ENCODE results near the gene EFNB2. TPM values are rescaled to one million over a fixed set of nuclear protein-coding genes. Genes with fewer than 3 reads are reported as not detected.

Gene EFNB2
- total and polyA plus RNA-seq, 4 donors = 7.3 to 35.0 (median 20.3) TPM

- no peak overlapping the region for H3K4me3 ChIP-seq (ENCODE audit: low read length in 2 of 2)
- 34 to 35% methylated on average over 4 of the region's 4 CpGs for WGBS, 2 donors
- H3K36me3 ChIP-seq (ENCODE audit: control insufficient read depth in 1 of 2, insufficient read depth in 2 of 2, low read length in 1 of 2) = no peaks in the 10 kb centered on the region
- no peaks in the 10 kb centered on the region for H3K27me3 ChIP-seq (ENCODE audit: control insufficient read depth in 1 of 2, insufficient read depth in 2 of 2, low read length in 1 of 2)
- H3K4me1 ChIP-seq (ENCODE audit: control insufficient read depth in 1 of 2, insufficient read depth in 2 of 2, low read length in 2 of 2) = peaks cover 0 to 8% of the 10 kb centered on the region in 2 donors
- no peak for ATAC-seq (ENCODE audit: low FRiP score)
- intact Hi-C loops (cut with DNase I) = no loop called here
- peak overlapping the region in 1 of 2 donors; percentile 9 for H3K27ac ChIP-seq (ENCODE audit: low read depth in 1 of 2, low read length in 2 of 2)
- no peak for DNase-seq
- peaks cover 3% of the 10 kb centered on the region for H3K9me3 ChIP-seq (ENCODE audit: control insufficient read depth, low read length)
Measured at GRCh38 chr13:106481919-106482318, 53.5 kb downstream of the EFNB2 start.

- Histone ChIP-seq H3K27me3 (ENCODE audit: control insufficient read depth in 1 of 2, insufficient read depth in 2 of 2, low read length in 1 of 2) (no peaks in the 10 kb centered on the region), H3K4me3 (ENCODE audit: low read length in 2 of 2) (no peak overlapping the region), H3K27ac (ENCODE audit: low read depth in 1 of 2, low read length in 2 of 2) (peak overlapping the region; percentile 1 to 2), H3K36me3 (ENCODE audit: control insufficient read depth in 1 of 2, insufficient read depth in 2 of 2, low read length in 1 of 2) (no peaks in the 10 kb centered on the region), H3K9me3 (ENCODE audit: control insufficient read depth, low read length) (peaks cover 3% of the 10 kb centered on the region), H3K4me1 (ENCODE audit: control insufficient read depth in 1 of 2, insufficient read depth in 2 of 2, low read length in 2 of 2) (peaks cover 0 to 9% of the 10 kb centered on the region in 2 donors)
- intact Hi-C loops (cut with DNase I) = no loop called here
- WGBS, 2 donors = 12 to 14% methylated on average over 5 of the region's 5 CpGs
- no peak for DNase-seq
- ATAC-seq (ENCODE audit: low FRiP score) = no peak
Measured at GRCh38 chr13:106480351-106480910, 55.0 kb downstream of the EFNB2 start.

- intact Hi-C loops (cut with DNase I) = no loop called here
- H3K27ac ChIP-seq (ENCODE audit: low read depth in 1 of 2, low read length in 2 of 2) = no peak overlapping the region
- DNase-seq = no peak
- H3K4me3 ChIP-seq (ENCODE audit: low read length in 2 of 2) = no peak overlapping the region
- peaks cover 3% of the 10 kb centered on the region for H3K9me3 ChIP-seq (ENCODE audit: control insufficient read depth, low read length)
- no peaks in the 10 kb centered on the region for H3K27me3 ChIP-seq (ENCODE audit: control insufficient read depth in 1 of 2, insufficient read depth in 2 of 2, low read length in 1 of 2)
- H3K4me1 ChIP-seq (ENCODE audit: control insufficient read depth in 1 of 2, insufficient read depth in 2 of 2, low read length in 2 of 2) = peaks cover 0 to 9% of the 10 kb centered on the region in 2 donors
- ATAC-seq (ENCODE audit: low FRiP score) = no peak
- WGBS, 2 donors = 75 to 76% methylated on average over 15 of the region's 15 CpGs
- H3K36me3 ChIP-seq (ENCODE audit: control insufficient read depth in 1 of 2, insufficient read depth in 2 of 2, low read length in 1 of 2) = no peaks in the 10 kb centered on the region
Measured at GRCh38 chr13:106479929-106480328, 55.5 kb downstream of the EFNB2 start.

DNA sequence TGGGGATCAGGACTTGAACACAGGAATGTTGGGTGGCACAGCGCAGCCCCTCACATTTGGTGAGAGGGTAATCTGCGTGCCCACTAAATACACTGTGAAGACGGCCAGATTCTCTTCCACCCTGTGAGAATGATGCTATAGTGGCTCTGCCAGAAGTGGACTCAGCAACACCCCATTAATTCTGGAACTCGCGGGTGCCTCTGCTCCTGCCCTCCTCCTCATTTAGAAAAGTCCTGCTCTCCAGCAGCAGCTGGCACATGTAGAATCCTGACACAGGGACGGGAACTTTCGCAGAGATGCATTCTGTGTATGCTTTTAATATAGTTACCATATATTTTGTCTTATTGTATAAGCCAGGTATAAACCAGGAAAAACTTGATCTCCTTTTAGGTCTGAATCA lies 57.3 kb downstream of the EFNB2 start:
- 93 to 96% methylated on average over 7 of the region's 7 CpGs for WGBS, 2 donors
- no peak for ATAC-seq (ENCODE audit: low FRiP score)
- no peaks in the 10 kb centered on the region for H3K27me3 ChIP-seq (ENCODE audit: control insufficient read depth in 1 of 2, insufficient read depth in 2 of 2, low read length in 1 of 2)
- intact Hi-C loops (cut with DNase I) = no loop called here
- no peak overlapping the region for H3K27ac ChIP-seq (ENCODE audit: low read depth in 1 of 2, low read length in 2 of 2)
- H3K36me3 ChIP-seq (ENCODE audit: control insufficient read depth in 1 of 2, insufficient read depth in 2 of 2, low read length in 1 of 2) = no peaks in the 10 kb centered on the region
- no peak overlapping the region for H3K4me3 ChIP-seq (ENCODE audit: low read length in 2 of 2)
- peaks cover 0 to 7% of the 10 kb centered on the region in 2 donors for H3K4me1 ChIP-seq (ENCODE audit: control insufficient read depth in 1 of 2, insufficient read depth in 2 of 2, low read length in 2 of 2)
- DNase-seq = no peak
- H3K9me3 ChIP-seq (ENCODE audit: control insufficient read depth, low read length) = peaks cover 3% of the 10 kb centered on the region

DNA sequence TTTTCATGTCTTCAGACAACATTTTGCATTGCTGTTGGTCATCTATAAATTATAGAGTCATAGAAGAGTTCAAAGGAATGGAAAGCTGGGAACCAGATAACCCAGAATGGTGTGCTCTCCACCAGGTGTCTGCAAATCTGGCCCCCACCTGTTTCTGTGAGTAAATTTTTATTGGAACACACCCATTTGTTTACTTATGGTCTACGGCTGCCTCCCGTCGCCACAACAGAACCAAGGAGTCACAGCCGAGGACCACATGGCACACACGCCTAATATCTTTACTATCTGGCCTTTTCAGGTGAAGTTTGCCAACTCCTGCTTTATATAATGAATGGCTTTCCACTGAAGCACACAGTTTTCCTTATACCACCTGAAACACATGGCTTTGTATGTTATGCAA lies 58.2 kb downstream of the EFNB2 start:
- Histone ChIP-seq H3K9me3 (ENCODE audit: control insufficient read depth, low read length) (no peaks in the 10 kb centered on the region), H3K36me3 (ENCODE audit: control insufficient read depth in 1 of 2, insufficient read depth in 2 of 2, low read length in 1 of 2) (no peaks in the 10 kb centered on the region), H3K4me1 (ENCODE audit: control insufficient read depth in 1 of 2, insufficient read depth in 2 of 2, low read length in 2 of 2) (peaks cover 0 to 4% of the 10 kb centered on the region in 2 donors)

GRCh38 chr13:106475852-106476251 lies 59.6 kb downstream of the EFNB2 start:
- H3K27me3 ChIP-seq (ENCODE audit: control insufficient read depth in 1 of 2, insufficient read depth in 2 of 2, low read length in 1 of 2) = no peaks in the 10 kb centered on the region
- H3K36me3 ChIP-seq (ENCODE audit: control insufficient read depth in 1 of 2, insufficient read depth in 2 of 2, low read length in 1 of 2) = no peaks in the 10 kb centered on the region
- DNase-seq (no peak), ATAC-seq (ENCODE audit: low FRiP score) (no peak)
- no peak overlapping the region for H3K27ac ChIP-seq (ENCODE audit: low read depth in 1 of 2, low read length in 2 of 2)
- peaks cover 0 to 4% of the 10 kb centered on the region in 2 donors for H3K4me1 ChIP-seq (ENCODE audit: control insufficient read depth in 1 of 2, insufficient read depth in 2 of 2, low read length in 2 of 2)
- 7 to 12% methylated on average over 3 of the region's 3 CpGs for WGBS, 2 donors
- intact Hi-C loops (cut with DNase I) = no loop called here
- H3K9me3 ChIP-seq (ENCODE audit: control insufficient read depth, low read length) = no peaks in the 10 kb centered on the region
- no peak overlapping the region for H3K4me3 ChIP-seq (ENCODE audit: low read length in 2 of 2)

More for the DNA sequence above, 58.2 kb downstream of the EFNB2 start:
- DNase-seq = no peak
- no peak for ATAC-seq (ENCODE audit: low FRiP score)
- Histone ChIP-seq H3K4me3 (ENCODE audit: low read length in 2 of 2) (no peak overlapping the region), H3K27me3 (ENCODE audit: control insufficient read depth in 1 of 2, insufficient read depth in 2 of 2, low read length in 1 of 2) (no peaks in the 10 kb centered on the region), H3K27ac (ENCODE audit: low read depth in 1 of 2, low read length in 2 of 2) (no peak overlapping the region)
- 96 to 97% methylated on average over 5 of the region's 5 CpGs for WGBS, 2 donors
- intact Hi-C loops (cut with DNase I) = no loop called here

DNA sequence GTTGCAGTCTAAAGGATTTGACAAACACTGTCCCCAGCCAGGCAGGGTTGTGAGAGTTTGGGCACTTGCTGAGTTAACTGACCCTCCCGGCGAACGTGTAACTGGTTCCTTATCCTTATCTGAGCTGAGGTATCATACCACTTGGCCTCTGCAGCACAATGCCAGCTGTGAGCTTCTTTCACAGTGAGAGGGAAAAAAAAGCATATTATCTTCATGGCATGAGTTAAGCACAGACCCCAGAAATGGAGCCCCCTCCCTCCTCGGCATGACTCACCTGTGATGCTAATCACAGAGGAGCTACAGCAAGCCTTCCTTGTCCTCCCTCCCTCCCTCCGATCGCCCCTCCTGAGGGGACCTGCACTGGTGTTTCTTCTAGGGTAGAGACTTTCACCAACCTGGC lies 60.5 kb downstream of the EFNB2 start:
- H3K4me1 ChIP-seq (ENCODE audit: control insufficient read depth in 1 of 2, insufficient read depth in 2 of 2, low read length in 2 of 2) = peaks cover 0 to 4% of the 10 kb centered on the region in 2 donors
- no peaks in the 10 kb centered on the region for H3K36me3 ChIP-seq (ENCODE audit: control insufficient read depth in 1 of 2, insufficient read depth in 2 of 2, low read length in 1 of 2)
- H3K27me3 ChIP-seq (ENCODE audit: control insufficient read depth in 1 of 2, insufficient read depth in 2 of 2, low read length in 1 of 2) = no peaks in the 10 kb centered on the region
- H3K27ac ChIP-seq (ENCODE audit: low read depth in 1 of 2, low read length in 2 of 2) = no peak overlapping the region
- no peak overlapping the region for H3K4me3 ChIP-seq (ENCODE audit: low read length in 2 of 2)
- WGBS, 2 donors = 71 to 73% methylated on average over 6 of the region's 6 CpGs
- DNase-seq (no peak), ATAC-seq (ENCODE audit: low FRiP score) (no peak)
- no peaks in the 10 kb centered on the region for H3K9me3 ChIP-seq (ENCODE audit: control insufficient read depth, low read length)
- intact Hi-C loops (cut with DNase I) = loop anchor here in 1 of 2 donors (5.0 kb wide), 1 partner anchor 103 kb away; no protein-coding TSS in a partner anchor

GRCh38 chr13:106473154-106473553 lies 62.3 kb downstream of the EFNB2 start:
- ATAC-seq (ENCODE audit: low FRiP score) = no peak
- no peaks in the 10 kb centered on the region for H3K27me3 ChIP-seq (ENCODE audit: control insufficient read depth in 1 of 2, insufficient read depth in 2 of 2, low read length in 1 of 2)
- no peak for DNase-seq
- H3K27ac ChIP-seq (ENCODE audit: low read depth in 1 of 2, low read length in 2 of 2) = no peak overlapping the region
- H3K4me3 ChIP-seq (ENCODE audit: low read length in 2 of 2) = no peak overlapping the region
- peaks cover 0 to 4% of the 10 kb centered on the region in 2 donors for H3K4me1 ChIP-seq (ENCODE audit: control insufficient read depth in 1 of 2, insufficient read depth in 2 of 2, low read length in 2 of 2)
- 81 to 87% methylated on average over 9 of the region's 9 CpGs for WGBS, 2 donors
- intact Hi-C loops (cut with DNase I) = loop anchor here in 1 of 2 donors (5.0 kb wide), 1 partner anchor 101 kb away; no protein-coding TSS in a partner anchor
- no peaks in the 10 kb centered on the region for H3K9me3 ChIP-seq (ENCODE audit: control insufficient read depth, low read length)
- H3K36me3 ChIP-seq (ENCODE audit: control insufficient read depth in 1 of 2, insufficient read depth in 2 of 2, low read length in 1 of 2) = no peaks in the 10 kb centered on the region

GRCh38 chr13:106472621-106473020 lies 62.8 kb downstream of the EFNB2 start:
- 85 to 87% methylated on average over 4 of the region's 4 CpGs for WGBS, 2 donors
- no peaks in the 10 kb centered on the region for H3K27me3 ChIP-seq (ENCODE audit: control insufficient read depth in 1 of 2, insufficient read depth in 2 of 2, low read length in 1 of 2)
- peaks cover 0 to 4% of the 10 kb centered on the region in 2 donors for H3K4me1 ChIP-seq (ENCODE audit: control insufficient read depth in 1 of 2, insufficient read depth in 2 of 2, low read length in 2 of 2)
- intact Hi-C loops (cut with DNase I) = loop anchor here in 1 of 2 donors (5.0 kb wide), 1 partner anchor 100 kb away; no protein-coding TSS in a partner anchor
- H3K4me3 ChIP-seq (ENCODE audit: low read length in 2 of 2) = no peak overlapping the region
- H3K36me3 ChIP-seq (ENCODE audit: control insufficient read depth in 1 of 2, insufficient read depth in 2 of 2, low read length in 1 of 2) = no peaks in the 10 kb centered on the region
- no peaks in the 10 kb centered on the region for H3K9me3 ChIP-seq (ENCODE audit: control insufficient read depth, low read length)
- no peak overlapping the region for H3K27ac ChIP-seq (ENCODE audit: low read depth in 1 of 2, low read length in 2 of 2)
- DNase-seq (no peak), ATAC-seq (ENCODE audit: low FRiP score) (no peak)

Data from aorta (tissue), 5 donors.